GM12878 (cell line): ENCODE data around the gene CLNK.

Experiments used
- BRCA1 ChIP-seq: IDR thresholded peaks from 2 replicates; pipeline ENCODE4 v1.6.1; 2011; ENCODE audit warnings: low read depth, low read length, improper control_type of control experiment
- CTCF ChIP-seq, 3 experiments: IDR thresholded peaks in 2 of 3; conservative IDR thresholded peaks in 1 of 3; 2 replicates each; pipeline ENCODE4 v1.5.1; 2011; ENCODE audit warnings: low read depth in 3 of 3, low read length in 3 of 3, mild to moderate bottlenecking in 3 of 3, control low read depth in 2 of 3, moderate library complexity in 2 of 3, inconsistent platforms in 1 of 3, mixed read lengths in 1 of 3; ENCODE audit not compliant: control insufficient read depth in 2 of 3, insufficient read depth in 1 of 3; ENCODE audit errors: extremely low read depth in 1 of 3
- LARP7 ChIP-seq: fragments of 450-650 bp; IDR thresholded peaks from 2 replicates; pipeline ENCODE4 v1.6.1; 2017; ENCODE audit warnings: mild to moderate bottlenecking
- NFYB ChIP-seq: IDR thresholded peaks from 2 replicates; pipeline ENCODE4 v1.6.1; 2011; ENCODE audit warnings: low read depth, mild to moderate bottlenecking, low read length, improper control_type of control experiment, moderate library complexity; ENCODE audit not compliant: insufficient read depth
- NR2C2 ChIP-seq: IDR thresholded peaks from 2 replicates; pipeline ENCODE4 v1.6.1; 2011; ENCODE audit warnings: borderline replicate concordance, low read depth; ENCODE audit not compliant: control insufficient read depth, insufficient read length
- RAD21 ChIP-seq: IDR thresholded peaks from 2 replicates; pipeline ENCODE4 v1.6.1; 2011; ENCODE audit warnings: mild to moderate bottlenecking, low read depth, low read length, moderate library complexity; ENCODE audit not compliant: insufficient read depth
- RBBP5 ChIP-seq: fragments of 200-600 bp; sonication (generic); conservative IDR thresholded peaks from 2 replicates; pipeline ENCODE4 v1.6.1; 2016
- RFX5 ChIP-seq: IDR thresholded peaks from 2 replicates; pipeline ENCODE4 v1.6.1; 2011; ENCODE audit warnings: low read depth, low read length, improper control_type of control experiment
- SMARCA5 ChIP-seq: fragments of 450-650 bp; IDR thresholded peaks from 2 replicates; pipeline ENCODE4 v1.6.1; 2017; ENCODE audit warnings: mild to moderate bottlenecking
- TCF7 ChIP-seq: IDR thresholded peaks from 2 replicates; pipeline ENCODE4 v1.6.1; 2014; ENCODE audit warnings: antibody characterized with exemption, borderline replicate concordance
- ZBTB40 ChIP-seq: fragments of 450-650 bp; IDR thresholded peaks from 2 replicates; pipeline ENCODE4 v1.6.1; 2016; ENCODE audit warnings: mild to moderate bottlenecking, moderate library complexity, borderline replicate concordance

GRCh38 chr4:10462876-10463275 lies 221.7 kb downstream of the CLNK start:
- TF ChIP-seq NR2C2 (no peak), RBBP5 (no peak), RFX5 (no peak), SMARCA5 (no peak), NFYB (no peak), LARP7 (no peak), RAD21 (no peak), BRCA1 (no peak), ZBTB40 (no peak), CTCF (IDR thresholded peaks at IDR 0.05 in 2 of 3, conservative IDR thresholded peaks at IDR 0.05 in 1 of 3; ENCODE audit: control insufficient read depth in 2 of 3, extremely low read depth in 1 of 3, insufficient read depth in 1 of 3, low read depth in 3 of 3, low read length in 3 of 3) (no peak), TCF7 (no peak)
